Chondrocyte (in vitro differentiated cells): ENCODE measurements around the gene TSGA10IP. TPM values are rescaled to one million over a fixed set of nuclear protein-coding genes. Genes with fewer than 3 reads are reported as not detected.

Experiments
- DNase-seq: peaks from one replicate; pipeline ENCODE4 v3.0.0; 2021; ENCODE audit warnings: mixed read lengths, low spot score
- H3K27ac Mint-ChIP-seq: one replicate; pipeline ENCODE4 v1.8.0; 2021; ENCODE audit warnings: mild to moderate bottlenecking, moderate library complexity, mixed read lengths; ENCODE audit not compliant: unreplicated experiment
- H3K27me3 Mint-ChIP-seq: 2 replicates; pipeline ENCODE4 v1.8.0; 2021; ENCODE audit warnings: low read depth, mixed read lengths
- H3K36me3 Mint-ChIP-seq: 2 replicates; pipeline ENCODE4 v1.8.0; 2021; ENCODE audit warnings: low read depth, mixed read lengths
- H3K4me1 Mint-ChIP-seq: 2 replicates; pipeline ENCODE4 v1.8.0; 2021; ENCODE audit warnings: low read depth, mild to moderate bottlenecking, mixed read lengths
- H3K4me3 Mint-ChIP-seq: one replicate; pipeline ENCODE4 v1.8.0; 2021; ENCODE audit warnings: mild to moderate bottlenecking, moderate library complexity, mixed read lengths; ENCODE audit not compliant: unreplicated experiment
- H3K9me3 Mint-ChIP-seq: 2 replicates; pipeline ENCODE4 v1.8.0; 2021; ENCODE audit warnings: low read depth, mixed read lengths
- CTCF ChIP-seq: fragments of 200-600 bp; sonication (generic); IDR thresholded peaks from 2 replicates; pipeline ENCODE4 v1.5.0; 2021; ENCODE audit warnings: antibody characterized with exemption, mild to moderate bottlenecking, moderate library complexity
- total RNA-seq: library from RNA; stranded (reverse); gene quantifications from 3 replicates; pipeline ENCODE4 v1.2.1, GENCODE V29; 2021

Gene TSGA10IP
- total RNA-seq, 1 donor from 2014 or later = not detected

- peaks cover 1% of the 10 kb centered on the region for H3K36me3 Mint-ChIP-seq
- no peaks in the 10 kb centered on the region for H3K27me3 Mint-ChIP-seq
- no peak overlapping the region for H3K27ac Mint-ChIP-seq
- H3K4me3 Mint-ChIP-seq = no peak overlapping the region
- peaks cover 22% of the 10 kb centered on the region for H3K4me1 Mint-ChIP-seq
- DNase-seq = no peak
- H3K9me3 Mint-ChIP-seq = no peaks in the 10 kb centered on the region
- TF ChIP-seq CTCF = no peak
Observed at GRCh38 chr11:65958291-65958690, 13.0 kb downstream of the TSGA10IP start.

DNA sequence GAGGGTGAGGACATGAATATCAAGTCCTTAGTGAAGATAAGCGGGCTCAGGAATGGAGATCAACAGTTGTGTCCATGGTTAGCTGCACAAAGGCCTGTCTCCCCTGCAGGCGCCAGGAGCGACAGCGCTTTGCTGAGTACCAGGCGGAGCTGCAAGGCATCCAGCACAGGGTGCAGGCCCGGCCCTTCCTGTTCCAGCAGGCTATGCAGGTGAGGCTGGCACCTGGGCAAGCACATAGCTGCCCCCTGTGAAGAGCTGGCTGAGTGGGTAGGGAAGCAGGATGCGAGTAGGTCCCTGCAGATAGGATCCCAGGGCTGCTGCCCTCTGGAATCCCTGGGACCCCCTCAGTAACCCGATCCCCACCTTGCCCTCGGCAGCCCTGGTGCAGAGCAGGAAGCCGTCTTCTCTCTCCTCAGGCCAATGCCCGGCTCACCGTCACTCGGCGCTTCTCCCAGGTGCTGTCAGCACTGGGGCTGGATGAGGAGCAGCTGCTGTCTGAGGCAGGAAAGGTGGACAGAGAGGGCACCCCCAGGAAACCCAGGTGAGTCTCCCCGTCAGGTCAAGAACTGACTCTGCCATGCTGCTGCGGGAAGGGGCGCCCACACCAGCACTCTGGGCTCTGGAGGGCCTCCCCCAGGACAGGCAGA is 13.6 kb downstream of the TSGA10IP start:
- no peak for TF ChIP-seq CTCF
- Mint-ChIP-seq H3K9me3 (no peaks in the 10 kb centered on the region), H3K4me3 (no peak overlapping the region), H3K27ac (no peak overlapping the region), H3K4me1 (peaks cover 27% of the 10 kb centered on the region), H3K27me3 (no peaks in the 10 kb centered on the region), H3K36me3 (peaks cover 1% of the 10 kb centered on the region)
- DNase-seq = no peak

- Mint-ChIP-seq H3K4me3 (peak overlapping the region; percentile 85), H3K9me3 (no peaks in the 10 kb centered on the region), H3K4me1 (peaks cover 30% of the 10 kb centered on the region), H3K36me3 (peaks cover 11% of the 10 kb centered on the region), H3K27ac (peak overlapping the region; percentile 97), H3K27me3 (no peaks in the 10 kb centered on the region)
- no peak for DNase-seq
- TF ChIP-seq CTCF = no peak
Observed at GRCh38 chr11:65960824-65961266, 15.6 kb downstream of the TSGA10IP start.

DNA sequence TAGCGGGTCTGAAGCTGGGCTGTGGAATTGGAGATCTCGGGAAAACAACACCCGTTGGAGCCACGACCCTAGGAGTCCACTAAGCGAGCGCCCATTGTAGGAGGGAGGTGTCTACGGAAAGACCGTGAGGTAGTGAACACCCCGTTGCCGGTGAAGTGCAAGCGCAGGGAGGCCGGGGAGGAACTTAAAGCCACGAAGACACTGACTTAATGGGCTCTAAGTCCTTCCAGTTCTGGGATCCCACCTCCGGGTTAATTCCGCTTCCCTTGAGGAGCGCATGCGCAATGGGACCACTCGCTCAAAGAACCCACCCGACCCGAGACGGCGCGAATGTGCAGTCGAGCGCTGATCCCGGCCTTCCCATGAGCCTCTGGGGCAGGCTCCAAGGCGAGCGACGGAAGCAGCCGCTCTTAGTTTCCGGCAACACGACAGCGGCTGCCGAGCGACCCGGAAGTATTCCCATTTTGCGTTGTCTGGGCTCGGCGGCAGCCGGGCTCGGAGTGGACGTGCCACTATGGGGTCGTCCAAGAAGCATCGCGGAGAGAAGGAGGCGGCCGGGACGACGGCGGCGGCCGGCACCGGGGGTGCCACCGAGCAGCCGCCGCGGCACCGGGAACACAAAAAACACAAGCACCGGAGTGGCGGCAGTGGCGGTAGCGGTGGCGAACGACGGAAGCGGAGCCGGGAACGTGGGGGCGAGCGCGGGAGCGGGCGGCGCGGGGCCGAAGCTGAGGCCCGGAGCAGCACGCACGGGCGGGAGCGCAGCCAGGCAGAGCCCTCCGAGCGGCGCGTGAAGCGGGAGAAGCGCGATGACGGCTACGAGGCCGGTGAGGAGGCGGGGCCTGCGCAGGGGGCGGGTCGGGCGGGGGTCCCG is 16.2 kb downstream of the TSGA10IP start, which contains the start of gene SART1:
Gene SART1, plus strand, starts transcription at position 468 of the 874 bp plus-strand sequence. Its CDS starts 47 bp downstream, at position 515.
- peak within 1 kb of the TSS; percentile 97 for H3K27ac Mint-ChIP-seq
- H3K36me3 Mint-ChIP-seq = peaks cover 14% of the 10 kb centered on the region
- no peaks in the 10 kb centered on the region for H3K27me3 Mint-ChIP-seq
- no peaks in the 10 kb centered on the region for H3K9me3 Mint-ChIP-seq
- DNase-seq = peak; percentile 99
- TF ChIP-seq CTCF = no peak
- peak within 1 kb of the TSS; percentile 85 for H3K4me3 Mint-ChIP-seq
- H3K4me1 Mint-ChIP-seq = peaks cover 30% of the 10 kb centered on the region

DNA sequence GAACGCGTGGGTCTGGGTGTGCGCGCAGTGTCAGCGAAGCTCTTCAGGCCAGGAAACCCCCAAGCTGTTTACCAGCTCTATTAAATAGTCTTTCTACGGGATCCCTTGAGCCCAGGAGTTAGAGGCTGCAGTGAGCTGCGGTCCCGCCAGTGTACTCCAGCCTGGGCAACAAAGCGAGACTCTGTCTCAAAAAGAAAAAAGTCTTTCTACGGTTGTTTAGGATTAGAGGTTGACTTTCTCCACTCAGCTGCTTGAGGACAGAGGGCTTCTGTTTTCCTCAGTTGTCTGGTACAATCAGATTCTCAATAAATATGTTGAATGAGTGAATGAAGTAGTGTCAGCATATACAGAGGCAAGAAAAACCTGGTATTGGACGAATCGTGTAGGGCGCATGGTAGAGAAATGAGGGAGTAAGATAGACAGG is 16.9 kb downstream of the TSGA10IP start:
- Mint-ChIP-seq H3K4me3 (peak overlapping the region; percentile 85), H3K36me3 (peaks cover 18% of the 10 kb centered on the region), H3K27ac (peak overlapping the region; percentile 88)

More for the DNA sequence above, 16.9 kb downstream of the TSGA10IP start:
- no peaks in the 10 kb centered on the region for H3K27me3 Mint-ChIP-seq
- DNase-seq = no peak
- no peak for TF ChIP-seq CTCF
- H3K4me1 Mint-ChIP-seq = peaks cover 30% of the 10 kb centered on the region
- H3K9me3 Mint-ChIP-seq = no peaks in the 10 kb centered on the region
